ENCODE data around the gene MPC1L. TPM values are rescaled to one million over a fixed set of nuclear protein-coding genes. Genes with fewer than 3 reads are reported as not detected.

The MPC1L gene
- total and polyA plus RNA-seq, 2 donors (not counting 1 experiment from before 2014, with no cell fraction given), result not detected

GRCh38 chrX:40623665-40624064, 437 bp downstream of the MPC1L start:
- Histone ChIP-seq H3K9me3 (ENCODE audit: control extremely low read depth in 1 of 3, control insufficient read depth in 2 of 3, insufficient read depth in 1 of 3, low read length in 2 of 3) (peaks cover 0 to 8% (median 0%) of the 10 kb centered on the region in 3 donors), H3K9ac (ENCODE audit: low read length) (no peak overlapping the region), H3K4me2 (replicated peaks; ENCODE audit: low read depth, low read length, poor library complexity, severe bottlenecking) (no peak overlapping the region), H3K27me3 (replicated peaks in 1 of 4; ENCODE audit: control extremely low read depth in 1 of 4, control insufficient read depth in 3 of 4, insufficient read depth in 4 of 4, low read length in 3 of 4) (no peaks in the 10 kb centered on the region), H3K4me1 (ENCODE audit: control insufficient read depth in 2 of 2, insufficient read depth in 2 of 2, low read length in 2 of 2) (no peaks in the 10 kb centered on the region), H3K27ac (ENCODE audit: low read length in 2 of 2) (no peak overlapping the region), H3K36me3 (replicated peaks in 1 of 2; ENCODE audit: control extremely low read depth in 1 of 2, control insufficient read depth in 1 of 2, extremely low read depth in 1 of 2, insufficient read depth in 2 of 2, low read length in 1 of 2) (peaks cover 0 to 8% of the 10 kb centered on the region in 2 experiments), H3K79me2 (ENCODE audit: control insufficient read depth, insufficient read depth, low read length) (no peaks in the 10 kb centered on the region), H4K20me1 (ENCODE audit: control insufficient read depth, insufficient read depth, low read length, poor library complexity, severe bottlenecking) (no peaks in the 10 kb centered on the region), H2AFZ (ENCODE audit: insufficient read depth, low read depth, low read length, poor library complexity, severe bottlenecking) (no peak overlapping the region), H3K4me3 (ENCODE audit: control extremely low read depth in 1 of 5, extremely low read depth in 1 of 5, insufficient read depth in 1 of 5, low read depth in 2 of 5, low read length in 4 of 5) (no peak overlapping the region)
- no peak for TF ChIP-seq EZH2 (IDR thresholded peaks at IDR 0.05; ENCODE audit: borderline replicate concordance, insufficient read depth, low read depth, low read length, poor library complexity, severe bottlenecking)
- TF ChIP-seq, protein P1, sequence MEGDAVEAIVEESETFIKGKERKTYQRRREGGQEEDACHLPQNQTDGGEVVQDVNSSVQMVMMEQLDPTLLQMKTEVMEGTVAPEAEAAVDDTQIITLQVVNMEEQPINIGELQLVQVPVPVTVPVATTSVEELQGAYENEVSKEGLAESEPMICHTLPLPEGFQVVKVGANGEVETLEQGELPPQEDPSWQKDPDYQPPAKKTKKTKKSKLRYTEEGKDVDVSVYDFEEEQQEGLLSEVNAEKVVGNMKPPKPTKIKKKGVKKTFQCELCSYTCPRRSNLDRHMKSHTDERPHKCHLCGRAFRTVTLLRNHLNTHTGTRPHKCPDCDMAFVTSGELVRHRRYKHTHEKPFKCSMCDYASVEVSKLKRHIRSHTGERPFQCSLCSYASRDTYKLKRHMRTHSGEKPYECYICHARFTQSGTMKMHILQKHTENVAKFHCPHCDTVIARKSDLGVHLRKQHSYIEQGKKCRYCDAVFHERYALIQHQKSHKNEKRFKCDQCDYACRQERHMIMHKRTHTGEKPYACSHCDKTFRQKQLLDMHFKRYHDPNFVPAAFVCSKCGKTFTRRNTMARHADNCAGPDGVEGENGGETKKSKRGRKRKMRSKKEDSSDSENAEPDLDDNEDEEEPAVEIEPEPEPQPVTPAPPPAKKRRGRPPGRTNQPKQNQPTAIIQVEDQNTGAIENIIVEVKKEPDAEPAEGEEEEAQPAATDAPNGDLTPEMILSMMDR (IDR thresholded peaks at IDR 0.05), result no peak
- WGBS (ENCODE audit: insufficient coverage), result 97% methylated on average over 18 of the region's 32 CpGs
- CTCF ChIA-PET, result no interaction called here
- Mint-ChIP-seq H3K9me3 (ENCODE audit: insufficient read depth) (no peaks in the 10 kb centered on the region), H3K4me3 (no peak overlapping the region), H3K27ac (no peak overlapping the region), H3K4me1 (no peaks in the 10 kb centered on the region), H3K27me3 (no peaks in the 10 kb centered on the region)
- intact Hi-C loops (cut with micrococcal nuclease), result no loop called here
- DNase-seq (no peak), ATAC-seq (ENCODE audit: low read depth) (no peak)
- POLR2A ChIA-PET, result no interaction called here

DNA sequence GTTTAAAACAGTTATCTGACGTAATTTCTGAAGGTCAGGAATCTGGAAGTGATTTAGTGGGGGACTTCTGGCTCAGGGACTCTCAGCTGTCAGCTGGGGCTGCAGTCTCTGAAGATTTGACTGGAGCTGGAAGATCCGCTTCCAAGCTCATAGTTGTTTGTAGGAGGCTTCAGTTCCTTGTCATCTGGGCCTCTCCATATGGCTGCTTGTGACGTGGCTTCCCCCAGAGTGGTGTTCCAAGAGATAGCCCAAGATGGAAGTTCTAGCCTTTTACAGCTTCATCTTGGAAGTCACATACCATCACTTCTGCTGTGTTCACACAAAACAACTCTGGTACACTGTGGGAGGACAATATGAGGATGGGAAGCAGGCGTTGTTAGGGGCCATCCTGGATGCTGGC, 2.1 kb downstream of the MPC1L start:
- Histone ChIP-seq H3K36me3 (replicated peaks in 1 of 2; ENCODE audit: control extremely low read depth in 1 of 2, control insufficient read depth in 1 of 2, extremely low read depth in 1 of 2, insufficient read depth in 2 of 2, low read length in 1 of 2) (peaks cover 0 to 19% of the 10 kb centered on the region in 2 experiments), H2AFZ (ENCODE audit: insufficient read depth, low read depth, low read length, poor library complexity, severe bottlenecking) (no peak overlapping the region), H3K4me3 (ENCODE audit: control extremely low read depth in 1 of 5, extremely low read depth in 1 of 5, insufficient read depth in 1 of 5, low read depth in 2 of 5, low read length in 4 of 5) (no peak overlapping the region), H3K9me3 (ENCODE audit: control extremely low read depth in 1 of 3, control insufficient read depth in 2 of 3, insufficient read depth in 1 of 3, low read length in 2 of 3) (peaks cover 0 to 8% (median 0%) of the 10 kb centered on the region in 3 donors), H3K4me2 (replicated peaks; ENCODE audit: low read depth, low read length, poor library complexity, severe bottlenecking) (no peak overlapping the region), H3K9ac (ENCODE audit: low read length) (no peak overlapping the region), H3K27me3 (replicated peaks in 1 of 4; ENCODE audit: control extremely low read depth in 1 of 4, control insufficient read depth in 3 of 4, insufficient read depth in 4 of 4, low read length in 3 of 4) (no peaks in the 10 kb centered on the region), H4K20me1 (ENCODE audit: control insufficient read depth, insufficient read depth, low read length, poor library complexity, severe bottlenecking) (no peaks in the 10 kb centered on the region), H3K79me2 (ENCODE audit: control insufficient read depth, insufficient read depth, low read length) (no peaks in the 10 kb centered on the region), H3K27ac (ENCODE audit: low read length in 2 of 2) (no peak overlapping the region), H3K4me1 (ENCODE audit: control insufficient read depth in 2 of 2, insufficient read depth in 2 of 2, low read length in 2 of 2) (no peaks in the 10 kb centered on the region)
- Mint-ChIP-seq H3K27ac (no peak overlapping the region), H3K4me3 (no peak overlapping the region), H3K4me1 (no peaks in the 10 kb centered on the region), H3K27me3 (no peaks in the 10 kb centered on the region), H3K9me3 (ENCODE audit: insufficient read depth) (no peaks in the 10 kb centered on the region)
- ATAC-seq (ENCODE audit: low read depth) (no peak), DNase-seq (no peak)
- CTCF ChIA-PET, result no interaction called here
- intact Hi-C loops (cut with micrococcal nuclease), result no loop called here
- TF ChIP-seq EZH2 (IDR thresholded peaks at IDR 0.05; ENCODE audit: borderline replicate concordance, insufficient read depth, low read depth, low read length, poor library complexity, severe bottlenecking), result no peak
- TF ChIP-seq, protein P1 (IDR thresholded peaks at IDR 0.05), result no peak
- 100% methylated on average over 1 of the region's 4 CpGs for WGBS (ENCODE audit: insufficient coverage)
- POLR2A ChIA-PET, result no interaction called here

All from B cell (primary cell).